ENCODE data around the gene C1orf21.
"Not testable (repeated sequence)": the region's sequence is repeated elsewhere in the genome, so short reads cannot be mapped to it uniquely, and the experiment has no call there.

Gene C1orf21

DNA sequence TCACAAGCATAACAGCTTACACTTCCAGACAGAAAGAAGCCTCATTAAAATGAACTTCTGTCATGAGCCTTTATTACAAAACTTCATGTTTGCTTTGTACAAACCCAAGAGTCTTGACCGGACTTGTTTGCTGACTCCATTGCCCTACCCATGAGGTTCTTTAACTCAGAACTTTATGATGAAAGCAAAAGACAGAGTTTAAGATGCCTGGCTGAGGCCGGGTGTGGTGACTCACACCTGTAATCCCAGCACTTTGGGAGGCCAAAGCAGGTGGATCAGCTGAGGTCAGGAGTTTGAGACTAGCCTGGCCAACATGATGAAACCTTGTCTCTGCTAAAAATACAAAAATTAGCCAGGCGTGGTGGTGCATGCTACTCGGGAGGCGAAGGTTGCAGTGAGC is 225.4 kb downstream of the C1orf21 start:
- DNase-seq: not testable (repeated sequence)

DNA sequence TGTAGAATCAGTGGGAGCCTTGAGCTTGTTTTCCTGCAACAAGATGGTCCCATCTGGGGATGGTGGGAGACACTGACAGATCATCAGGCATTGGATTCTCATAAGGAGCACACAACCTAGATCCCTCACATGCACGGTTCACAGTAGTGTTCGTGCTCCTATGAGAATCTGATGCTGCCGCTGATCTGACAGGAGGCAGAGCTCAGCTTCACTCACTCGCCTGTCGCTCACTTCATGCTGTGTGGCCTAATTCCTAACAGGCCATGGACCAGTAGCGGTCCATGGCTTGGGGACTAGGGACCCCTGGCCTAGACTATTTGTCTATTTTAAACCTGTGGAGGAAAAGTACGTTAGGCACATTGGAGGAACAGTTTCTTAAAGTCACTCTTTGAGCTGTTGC is 227.8 kb downstream of the C1orf21 start:
- DNase-seq: no peak

DNA sequence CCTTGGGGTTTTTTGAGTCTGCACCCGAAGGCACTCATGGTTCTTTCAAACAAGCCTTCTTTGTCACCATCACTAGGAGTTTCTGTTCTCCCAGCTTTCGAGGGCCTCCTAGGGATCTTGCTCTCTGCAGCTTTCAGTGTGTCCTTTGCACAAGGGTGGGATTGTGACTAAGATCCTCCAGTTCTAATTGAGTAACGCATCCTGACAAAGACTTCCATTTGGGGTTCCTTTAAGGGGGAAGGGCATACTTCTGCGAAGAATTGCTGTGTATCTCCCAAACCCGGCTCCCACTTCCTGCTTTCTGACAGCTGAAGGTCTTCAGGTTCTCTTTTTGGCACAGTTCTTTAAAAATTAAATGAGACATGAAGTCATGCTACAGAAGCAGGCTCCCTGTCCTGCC is 228.5 kb downstream of the C1orf21 start:
- no peak for DNase-seq

DNA sequence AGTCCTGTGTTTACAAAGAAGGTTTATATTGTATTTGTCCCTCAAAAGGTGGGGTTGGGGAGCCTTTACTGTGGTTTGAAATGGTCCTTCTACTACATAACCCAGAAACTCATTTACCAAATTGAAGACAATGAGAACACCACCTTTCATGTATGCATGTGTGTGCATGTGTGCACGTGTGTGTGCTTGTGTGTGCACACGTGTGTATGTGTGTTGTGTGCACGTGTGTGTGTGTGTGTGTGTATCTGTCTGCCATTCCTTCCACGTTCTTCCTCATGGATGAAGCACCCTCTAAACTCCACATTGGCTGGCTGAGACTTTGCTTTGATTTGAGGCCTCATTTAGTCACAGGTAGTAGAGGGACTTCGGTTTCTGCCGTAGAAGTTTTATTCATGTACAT is 229.7 kb downstream of the C1orf21 start:
- DNase-seq: no peak

DNA sequence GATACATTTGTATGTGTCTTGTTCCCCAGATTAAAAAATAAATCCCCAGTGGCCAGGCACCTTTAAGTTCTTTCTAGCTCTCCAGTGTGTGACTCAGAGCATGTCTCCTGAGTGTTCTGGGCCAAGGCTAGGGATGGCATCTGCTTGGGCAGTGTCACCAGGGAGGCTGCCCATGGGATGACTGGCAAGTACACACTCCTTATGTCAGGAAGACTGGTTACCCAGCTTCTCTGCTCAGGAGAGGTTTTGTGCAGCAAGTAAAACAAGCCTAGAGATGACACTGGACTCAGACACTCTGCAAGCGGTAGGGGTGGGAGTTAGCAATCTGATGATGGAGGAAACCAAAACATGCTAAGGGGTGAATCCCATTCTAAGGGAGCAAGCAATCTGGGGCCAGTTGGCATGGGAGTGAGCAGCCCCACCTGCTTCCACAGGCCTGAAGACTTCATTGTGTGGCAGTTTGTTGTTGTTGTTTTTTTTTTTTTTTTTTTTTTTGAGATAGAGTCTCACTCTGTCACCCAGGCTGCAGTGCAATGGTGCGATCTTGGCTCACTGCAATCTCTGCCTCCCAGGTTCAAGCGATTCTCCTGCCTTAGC is 230.7 kb downstream of the C1orf21 start:
- DNase-seq: no peak

DNA sequence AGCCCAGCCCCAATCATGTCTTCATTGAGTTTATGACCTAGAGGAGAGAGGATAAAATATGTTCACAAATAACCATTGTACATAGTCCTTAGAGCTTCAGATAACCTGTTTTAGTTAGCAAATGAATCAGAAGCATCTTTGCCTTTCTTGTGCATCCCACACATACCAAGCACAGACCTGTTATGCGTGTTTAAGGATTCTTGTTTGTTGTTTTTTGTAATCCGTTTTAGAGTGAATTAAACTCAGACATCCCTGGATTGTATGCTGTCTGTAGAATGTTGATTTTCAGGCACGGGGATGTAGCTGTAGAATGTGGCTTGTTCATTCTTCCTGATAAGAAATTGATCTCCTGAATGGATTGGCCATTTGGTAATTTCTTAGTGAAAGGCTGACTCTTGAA is 232.0 kb downstream of the C1orf21 start:
- DNase-seq: no peak

DNA sequence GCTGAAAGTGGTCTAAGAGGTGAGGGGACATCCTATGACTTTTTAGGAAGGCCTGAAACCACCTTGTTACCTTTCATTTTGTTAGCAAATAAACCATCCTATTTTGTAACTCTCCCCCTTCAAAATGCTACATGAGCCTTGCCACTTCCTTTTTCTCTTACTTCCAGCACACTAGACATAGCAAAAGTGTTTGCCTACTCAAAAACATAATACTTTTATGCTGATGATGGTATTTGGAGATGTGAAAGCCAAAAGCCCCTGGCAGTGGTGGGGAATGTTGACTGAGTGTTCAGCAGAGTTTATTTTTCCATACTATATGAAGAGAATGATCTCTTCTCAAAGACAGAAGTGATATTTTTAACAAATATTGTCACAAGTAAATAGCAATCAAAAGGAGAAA is 233.6 kb downstream of the C1orf21 start:
- DNase-seq: no peak

DNA sequence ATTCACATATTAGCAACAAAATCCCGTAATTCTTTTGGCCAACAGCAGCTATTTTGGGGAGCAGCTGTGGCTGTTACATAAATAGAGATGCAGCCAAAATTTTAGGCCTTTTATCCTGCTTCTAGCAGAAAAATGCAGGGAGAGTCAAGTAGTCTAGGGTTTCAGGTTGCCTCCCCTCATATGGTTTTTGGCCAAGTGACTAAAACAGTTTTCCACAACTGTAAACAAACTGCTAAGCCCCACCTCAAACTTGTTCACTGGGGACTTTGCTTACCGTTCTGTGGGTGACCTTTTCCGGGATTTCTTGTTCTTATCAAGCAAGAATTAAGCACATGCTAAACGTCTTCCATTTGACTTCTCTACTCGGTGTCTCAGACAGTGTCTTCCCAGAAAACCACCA is 234.4 kb downstream of the C1orf21 start:
- no peak for DNase-seq

DNA sequence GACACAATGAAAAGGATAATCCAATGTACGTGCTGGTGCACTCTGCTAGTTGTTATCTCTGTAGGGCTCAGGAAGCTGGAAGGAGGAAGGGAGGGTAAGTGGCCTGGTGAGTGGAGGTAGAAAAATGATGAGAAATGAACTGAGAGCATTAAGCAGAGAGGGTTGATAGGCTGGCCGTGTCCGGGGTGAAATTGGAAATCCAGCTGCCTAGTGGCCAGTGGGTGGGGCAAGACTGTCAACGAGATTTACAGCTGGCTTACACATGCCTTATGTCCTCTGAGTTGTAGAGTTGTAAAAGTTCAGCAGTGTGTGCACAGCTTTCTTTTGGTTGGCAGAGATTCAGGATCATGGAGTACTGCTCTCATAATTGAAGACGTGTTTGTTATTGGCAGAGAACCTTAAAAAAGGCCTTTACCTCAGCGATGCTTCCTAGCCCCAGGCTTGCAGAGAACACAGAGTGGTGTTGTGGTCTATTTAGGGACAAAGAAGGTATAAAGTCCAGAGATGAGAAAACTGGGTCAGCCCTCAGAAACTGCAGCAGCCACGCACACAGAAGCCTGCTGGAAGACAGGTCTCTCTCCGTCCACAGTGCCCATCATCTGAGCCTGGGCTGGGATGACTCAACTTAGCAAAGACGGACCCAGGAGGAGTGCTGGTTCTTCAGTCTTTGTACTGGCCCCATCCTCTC is 235.5 kb downstream of the C1orf21 start:
- DNase-seq: no peak

DNA sequence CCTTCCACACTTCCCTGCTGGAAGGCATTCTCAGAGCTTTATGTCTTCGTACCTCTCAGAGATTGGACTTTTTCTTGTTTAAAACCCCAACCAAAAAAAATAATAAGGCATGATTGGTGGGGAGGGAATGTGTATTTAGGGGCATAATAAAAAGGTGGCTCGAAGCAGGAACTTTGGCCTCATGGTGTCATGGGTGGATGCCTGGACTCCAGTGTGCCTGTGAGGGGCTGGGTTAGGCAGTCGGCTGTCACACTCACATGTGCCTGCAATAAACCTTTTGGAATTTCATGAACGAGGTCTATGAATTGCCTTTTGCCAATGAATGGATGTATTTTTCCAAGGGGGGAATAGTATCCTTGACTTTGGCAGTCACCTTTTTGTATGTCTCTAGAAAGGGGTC is 236.6 kb downstream of the C1orf21 start:
- no peak for DNase-seq

DNA sequence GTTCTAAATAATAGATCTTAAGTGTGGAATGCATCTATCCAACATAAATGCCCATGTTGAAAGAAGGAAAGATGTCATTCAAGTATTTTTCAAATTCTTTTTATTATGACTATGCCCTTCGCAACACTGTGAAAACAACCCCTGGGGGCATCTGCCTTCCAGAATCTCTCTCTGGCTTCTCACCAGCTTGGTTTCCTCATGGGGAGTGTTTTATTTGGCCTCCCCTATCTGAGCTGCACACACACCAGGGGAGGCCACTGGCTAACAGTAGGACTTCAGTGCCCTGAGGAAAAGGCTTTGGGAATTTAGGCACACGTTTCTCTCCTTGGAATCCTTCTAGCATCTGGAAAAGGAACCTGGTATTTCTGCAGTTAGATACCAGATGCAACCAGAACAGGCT is 237.2 kb downstream of the C1orf21 start:
- no peak for DNase-seq

DNA sequence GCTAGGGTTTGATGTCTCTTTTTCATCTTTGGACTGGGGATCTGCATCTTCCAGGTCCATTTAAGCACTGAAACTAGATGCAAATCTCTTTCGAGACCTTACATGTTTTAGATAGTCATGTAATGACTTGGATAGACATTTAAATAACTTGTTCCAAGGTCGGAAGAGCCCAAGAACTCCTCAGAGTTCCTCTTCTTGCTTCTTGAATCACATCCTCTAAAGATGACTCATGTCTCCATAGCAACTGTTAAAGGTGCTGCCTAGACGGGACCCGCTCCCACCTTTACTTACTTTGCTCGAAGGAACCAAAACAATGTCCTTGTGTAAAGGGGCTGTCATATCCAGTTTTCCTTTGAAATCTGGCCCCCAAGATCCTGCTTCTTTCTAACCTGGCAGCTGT is 237.8 kb downstream of the C1orf21 start:
- no peak for DNase-seq

DNA sequence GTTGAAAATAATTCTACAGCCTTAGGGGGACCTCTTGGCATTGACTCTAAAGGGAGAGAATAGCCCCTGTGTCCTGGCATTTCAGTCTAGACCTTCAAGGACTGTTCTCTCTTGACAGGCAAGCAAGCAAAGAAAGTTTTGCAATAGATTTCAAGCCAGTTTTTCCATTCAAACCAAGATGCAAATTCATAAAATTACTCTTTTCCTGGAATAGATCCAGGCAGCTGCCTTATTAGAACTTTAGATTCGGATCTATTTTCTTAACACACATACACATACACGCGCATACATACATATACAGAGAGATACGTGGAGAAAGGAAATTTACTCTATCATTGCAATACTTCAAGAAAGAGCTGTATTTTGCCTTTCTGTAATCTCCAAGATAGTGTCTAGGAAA is 238.4 kb downstream of the C1orf21 start:
- no peak for DNase-seq

DNA sequence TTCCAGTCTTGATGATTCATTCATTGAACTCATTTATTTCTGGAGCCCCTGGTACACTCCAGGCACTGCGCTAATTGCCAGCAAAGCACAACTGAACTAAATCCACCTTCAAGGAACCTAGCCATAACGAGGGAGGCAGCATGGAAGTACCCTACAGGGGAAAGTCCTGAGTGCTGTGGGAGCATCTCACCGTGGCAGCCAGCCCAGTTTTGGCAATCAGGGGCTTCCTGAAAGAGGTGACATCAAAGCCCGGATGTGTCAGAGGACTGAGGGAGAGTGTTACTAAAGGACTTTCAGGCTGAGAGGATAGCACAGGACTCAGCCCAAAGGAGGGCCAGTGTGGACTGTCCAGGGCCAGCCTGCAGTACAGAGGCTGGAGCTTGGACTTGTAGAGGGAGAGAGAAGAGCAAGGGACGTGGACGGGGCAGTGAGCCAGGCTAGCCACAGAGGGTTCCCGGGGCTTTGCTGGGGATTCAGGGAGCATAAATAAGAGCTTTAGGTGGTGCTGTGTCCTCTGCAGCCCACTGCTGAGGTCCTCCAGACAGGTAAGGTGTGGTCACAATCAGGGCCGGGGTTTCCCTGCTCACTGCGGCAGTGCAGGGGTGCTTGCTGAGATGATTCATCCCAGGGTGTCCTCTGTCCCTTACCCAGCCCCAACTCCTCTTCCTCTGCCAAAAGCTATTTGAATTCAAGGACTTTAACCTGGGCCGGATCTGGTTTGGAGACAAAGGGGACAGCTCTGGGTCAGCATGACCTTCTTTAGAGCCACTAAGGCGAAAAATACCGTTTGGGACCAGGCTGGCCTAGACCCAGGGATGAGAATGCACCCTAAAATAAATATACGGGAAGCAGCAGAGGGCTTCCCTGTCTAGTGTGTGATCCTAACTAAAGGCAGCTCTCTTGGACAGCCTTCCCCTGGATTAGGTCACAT is 239.5 kb downstream of the C1orf21 start:
- no peak for DNase-seq

DNA sequence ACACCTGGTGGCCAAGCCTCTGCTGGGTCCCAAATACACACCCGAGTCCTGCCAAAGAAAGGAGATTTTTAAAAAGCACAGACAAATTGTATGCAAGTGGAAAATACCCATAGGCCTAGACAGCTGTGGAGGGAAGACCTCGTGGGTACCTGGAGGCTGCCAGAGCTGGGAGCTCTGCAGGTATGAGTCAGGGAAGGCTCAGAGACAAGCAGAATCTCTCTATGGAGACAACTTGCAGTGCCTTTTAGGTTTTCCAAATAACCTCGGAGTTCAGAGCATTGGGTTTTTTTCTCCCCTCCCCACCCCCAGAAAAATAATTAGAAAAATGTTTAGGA is 240.1 kb downstream of the C1orf21 start:
- DNase-seq: no peak

DNA sequence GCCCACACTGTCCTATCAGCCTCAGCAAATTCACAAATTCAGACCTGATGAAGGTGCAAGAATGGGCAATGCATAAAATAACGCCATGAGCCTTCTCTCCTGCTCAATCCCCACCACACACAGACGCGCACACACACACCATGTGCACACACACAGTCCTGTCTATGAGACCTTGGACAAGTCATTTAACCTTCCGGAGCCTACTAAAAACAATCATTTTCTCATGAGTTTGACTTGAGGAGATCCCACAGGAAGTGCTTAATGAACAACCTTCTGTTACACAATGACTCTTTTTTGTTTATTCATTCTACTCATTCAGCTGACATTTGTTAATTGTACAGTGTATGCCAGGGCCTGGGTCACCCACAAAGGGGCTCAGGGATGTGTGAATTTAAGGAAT is 242.4 kb downstream of the C1orf21 start:
- no peak for DNase-seq

DNA sequence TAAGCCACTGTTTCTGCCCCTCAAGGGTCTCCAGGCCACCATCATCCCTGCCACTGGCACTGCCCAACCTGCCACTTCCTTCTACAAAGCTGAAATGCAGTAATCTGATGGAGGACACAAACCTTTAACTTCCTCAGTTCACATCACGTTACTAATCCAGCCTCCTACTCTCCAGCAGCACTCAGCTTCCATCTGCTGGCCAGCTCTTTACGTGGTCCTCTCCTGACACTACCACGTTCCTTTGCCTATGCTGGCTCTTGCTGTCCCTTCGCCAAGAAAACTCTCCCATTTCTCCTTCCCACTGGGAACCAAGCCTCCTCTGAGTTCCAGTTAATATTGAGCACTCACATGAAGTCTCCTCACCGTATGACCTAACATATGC is 243.8 kb downstream of the C1orf21 start:
- DNase-seq: no peak

DNA sequence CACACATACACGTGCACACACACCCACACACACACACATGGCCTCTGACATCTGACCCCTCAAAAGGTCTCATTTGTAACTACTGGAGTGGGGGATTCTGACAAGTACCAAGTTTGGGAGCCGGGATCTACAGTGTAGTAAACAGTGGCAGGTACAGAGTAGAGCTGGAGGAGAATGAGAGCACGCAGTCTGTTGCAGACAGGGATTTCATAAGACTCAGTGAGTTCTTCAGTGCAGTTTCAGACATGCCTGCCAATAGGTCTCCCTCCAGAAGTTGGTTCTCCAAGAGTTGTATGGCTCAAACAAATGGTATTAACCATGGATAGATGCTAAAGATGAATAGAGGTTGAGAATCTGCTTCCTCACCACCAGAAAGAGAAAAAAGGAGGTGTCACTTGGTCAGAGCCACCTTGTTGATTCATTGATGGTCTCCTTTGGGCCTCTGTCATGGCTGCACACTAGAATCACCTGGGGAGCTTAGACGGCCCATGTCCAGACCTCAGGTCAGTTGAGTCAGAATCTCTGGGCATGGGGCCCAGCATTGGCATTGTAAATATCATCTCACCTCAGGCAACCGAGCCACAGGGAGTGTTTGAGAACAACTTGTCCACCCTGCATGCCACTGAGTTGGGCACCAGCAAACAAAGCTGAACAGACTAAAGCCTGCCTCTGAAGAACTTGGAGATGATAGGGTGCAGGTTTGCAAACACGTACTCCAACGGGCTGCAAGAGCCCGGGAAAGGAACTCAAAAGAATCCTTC is 245.8 kb downstream of the C1orf21 start:
- no peak for DNase-seq

DNA sequence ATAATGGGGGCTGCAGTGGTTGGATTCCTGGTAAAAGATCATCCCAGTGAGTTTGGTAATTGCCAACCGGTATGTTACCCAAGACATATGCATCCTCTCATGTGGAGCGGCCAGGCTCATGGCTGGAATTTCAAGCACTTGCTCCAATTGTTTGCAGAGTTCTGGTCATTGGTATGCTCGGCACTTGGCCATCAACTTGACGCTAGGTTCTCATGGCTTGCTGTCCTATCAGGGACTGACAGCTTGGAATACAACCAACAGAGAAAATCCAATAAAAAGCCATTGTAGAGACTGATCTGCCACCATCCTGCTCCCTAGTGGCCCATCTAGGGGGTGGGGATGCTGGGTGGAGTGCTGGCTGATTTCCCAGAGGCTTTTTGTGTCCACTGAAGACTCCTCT is 247.0 kb downstream of the C1orf21 start:
- no peak for DNase-seq

DNA sequence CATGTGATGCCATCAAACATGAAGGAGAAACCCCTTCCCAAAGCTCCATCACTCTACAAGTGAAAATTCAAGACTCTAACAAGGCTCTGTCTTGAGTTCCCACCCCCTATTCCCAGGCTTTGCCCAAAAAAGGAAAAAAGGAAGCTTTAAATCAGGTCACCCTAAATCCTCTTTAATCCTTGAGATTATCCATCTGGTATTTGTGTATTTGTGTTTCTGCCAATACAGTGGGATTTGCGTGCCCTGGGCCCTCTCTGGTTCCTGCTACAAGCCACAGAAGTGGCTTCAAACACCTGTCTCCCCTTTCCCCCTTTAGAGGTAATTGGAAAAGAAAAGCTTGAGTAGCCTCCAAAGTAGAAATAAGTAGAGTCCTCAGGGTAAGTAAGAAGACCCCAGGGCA is 247.5 kb downstream of the C1orf21 start:
- DNase-seq: no peak

DNA sequence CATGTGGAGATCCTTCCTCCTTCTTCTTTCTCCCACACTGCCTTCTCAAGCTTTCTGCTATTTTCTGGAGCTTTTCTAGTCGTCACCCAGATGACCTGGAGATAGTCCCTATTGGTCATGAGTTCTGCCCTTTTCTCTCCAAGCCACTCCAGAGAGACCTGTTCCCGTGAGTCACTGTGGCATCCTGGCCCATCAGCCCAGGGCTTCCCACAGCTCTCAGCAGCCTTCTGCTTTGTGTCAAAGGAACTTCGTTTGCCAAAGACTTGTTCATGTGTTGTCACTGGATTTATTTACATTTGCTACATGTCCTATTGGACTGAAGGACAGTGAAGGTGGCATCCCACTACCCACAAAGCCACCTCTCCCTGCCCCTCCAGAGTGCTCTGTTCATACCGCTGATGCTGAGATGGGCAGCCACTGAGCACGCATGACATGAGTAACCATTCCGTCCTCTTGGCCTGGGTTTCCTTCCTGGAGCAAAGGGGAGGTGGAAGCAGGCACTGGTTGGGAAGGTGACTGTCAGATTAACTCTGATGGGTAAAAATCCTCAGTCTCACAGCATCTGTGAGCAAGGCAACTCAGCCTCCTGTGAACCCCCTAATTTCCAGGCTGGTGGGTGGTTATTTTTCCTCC is 248.6 kb downstream of the C1orf21 start:
- DNase-seq: no peak

DNA sequence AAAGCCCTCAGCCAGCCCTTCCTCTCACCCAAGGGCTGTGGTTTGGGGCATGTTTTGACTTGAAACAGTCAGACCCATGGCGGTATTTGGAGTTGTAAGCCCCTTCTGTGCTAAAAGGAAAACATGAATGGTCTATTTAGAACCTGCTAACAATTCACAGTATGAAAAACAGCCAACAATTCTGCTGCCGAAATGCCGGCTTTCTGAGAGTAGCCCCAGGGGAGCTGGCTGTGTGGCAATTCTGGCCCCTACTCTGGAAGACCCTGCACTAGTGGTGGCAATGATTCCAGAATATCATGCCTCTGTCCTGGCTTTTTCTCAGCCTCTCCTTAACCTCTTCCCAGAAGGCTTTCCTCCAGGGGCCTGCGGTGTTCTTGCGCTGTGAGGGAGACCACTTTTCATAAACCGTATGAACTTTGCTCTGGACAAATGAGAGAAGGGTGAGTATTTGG is 249.2 kb downstream of the C1orf21 start:
- DNase-seq: peak; percentile 24
